B cell (primary cell): ENCODE measurements around the gene JPH2.

Source experiments
- CTCF ChIP-seq: fragments of 200-600 bp; IDR thresholded peaks from one replicate; pipeline ENCODE4 v1.8.0; 2022; ENCODE audit warnings: antibody characterized with exemption, mild to moderate bottlenecking
- EZH2 ChIP-seq: IDR thresholded peaks from 2 replicates; pipeline ENCODE4 v1.6.1; 2012; ENCODE audit warnings: borderline replicate concordance, low read depth, mild to moderate bottlenecking, moderate library complexity, low read length; ENCODE audit not compliant: insufficient read depth, poor library complexity, severe bottlenecking

DNA sequence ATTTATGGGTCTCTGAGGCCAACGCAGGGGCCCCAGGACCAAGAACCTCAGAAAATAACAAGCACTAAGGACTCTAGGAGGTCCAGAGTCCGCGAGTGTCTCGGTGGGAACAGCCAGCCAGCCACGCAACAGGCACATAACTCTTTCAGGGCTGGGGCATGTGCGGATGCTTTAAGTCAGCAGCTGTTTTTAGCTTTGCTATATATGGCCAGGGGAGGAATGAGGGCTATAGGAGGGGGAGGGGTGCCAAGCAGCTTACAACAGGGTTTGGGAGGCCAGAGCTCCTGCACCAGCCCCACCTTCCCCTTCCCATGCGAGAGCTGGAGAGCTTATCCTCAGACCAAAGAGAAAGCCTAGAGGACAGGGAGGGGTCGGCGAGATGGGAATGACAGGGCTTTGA, 6.2 kb downstream of the JPH2 start:
- TF ChIP-seq CTCF (no peak), EZH2 (no peak)
